ENCODE measurements around the gene RAB22A. TPM values are rescaled to one million over a fixed set of nuclear protein-coding genes. Genes with fewer than 3 reads are reported as not detected.

Gene RAB22A
- total RNA-seq, 4 donors from 2014 or later, result 4.2 to 25.9 (median 20.7) TPM

DNA sequence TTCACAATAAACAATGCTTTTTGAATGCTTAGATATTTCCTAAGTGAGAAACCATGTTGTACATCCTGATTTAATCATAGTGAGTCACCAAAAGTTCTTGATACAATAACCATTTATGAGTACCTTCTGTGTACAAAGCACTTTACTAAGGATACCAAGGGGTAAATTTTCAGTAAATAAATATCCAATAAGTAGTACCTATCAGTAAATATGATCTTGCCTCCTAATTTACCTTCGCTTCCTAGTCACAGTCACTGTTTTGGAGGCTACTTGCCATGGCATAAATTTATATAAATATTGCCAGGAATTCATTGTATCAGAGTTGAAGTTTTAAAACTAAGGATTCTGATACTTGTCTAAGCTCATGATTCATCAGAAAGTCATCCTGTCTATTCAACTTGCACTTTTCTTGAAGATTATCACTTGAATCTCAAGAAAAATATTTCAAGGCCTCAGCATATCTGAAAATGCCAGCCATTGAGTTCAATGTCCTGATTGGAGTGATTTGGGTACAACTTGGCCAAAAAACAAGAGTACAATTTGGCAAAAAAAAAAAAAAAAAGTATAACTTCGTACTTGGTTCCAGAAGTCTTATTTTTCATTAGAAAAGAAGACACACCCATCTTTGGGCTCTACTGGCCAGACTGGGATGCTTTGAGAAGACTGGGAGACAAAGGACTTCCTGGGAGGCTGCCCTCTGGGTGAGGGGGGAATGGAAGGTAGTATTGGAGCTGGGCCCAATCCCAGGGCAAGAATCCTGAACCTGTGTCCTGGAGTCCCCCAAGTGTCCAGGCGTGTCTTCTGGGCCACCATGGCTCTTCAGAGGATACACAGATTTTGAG is 32.8 kb downstream of the RAB22A start:
- Histone ChIP-seq H3K4me3 (no peak overlapping the region), H3K4me1 (no peaks in the 10 kb centered on the region), H3K9me3 (no peaks in the 10 kb centered on the region), H3K36me3 (peaks cover 0 to 16% (median 2%) of the 10 kb centered on the region in 4 donors), H3K27ac (no peak overlapping the region), H3K27me3 (no peaks in the 10 kb centered on the region)
- intact Hi-C loops (cut with DNase I; ENCODE audit: low total_unique reads), result no loop called here
- in situ Hi-C loops (cut with MboI; ENCODE audit: low pct_ligation_motif_present in 1 of 4, low pct_unique_long_range_greater_than_20kb in 1 of 4, low sequenced_read_pairs in 3 of 4), result no loop called here
- 73 to 91% methylated on average over 2 to 3 of the region's 3 CpGs for WGBS, 2 donors (ENCODE audit: low coverage in 1 of 2)
- TF ChIP-seq, protein P1, sequence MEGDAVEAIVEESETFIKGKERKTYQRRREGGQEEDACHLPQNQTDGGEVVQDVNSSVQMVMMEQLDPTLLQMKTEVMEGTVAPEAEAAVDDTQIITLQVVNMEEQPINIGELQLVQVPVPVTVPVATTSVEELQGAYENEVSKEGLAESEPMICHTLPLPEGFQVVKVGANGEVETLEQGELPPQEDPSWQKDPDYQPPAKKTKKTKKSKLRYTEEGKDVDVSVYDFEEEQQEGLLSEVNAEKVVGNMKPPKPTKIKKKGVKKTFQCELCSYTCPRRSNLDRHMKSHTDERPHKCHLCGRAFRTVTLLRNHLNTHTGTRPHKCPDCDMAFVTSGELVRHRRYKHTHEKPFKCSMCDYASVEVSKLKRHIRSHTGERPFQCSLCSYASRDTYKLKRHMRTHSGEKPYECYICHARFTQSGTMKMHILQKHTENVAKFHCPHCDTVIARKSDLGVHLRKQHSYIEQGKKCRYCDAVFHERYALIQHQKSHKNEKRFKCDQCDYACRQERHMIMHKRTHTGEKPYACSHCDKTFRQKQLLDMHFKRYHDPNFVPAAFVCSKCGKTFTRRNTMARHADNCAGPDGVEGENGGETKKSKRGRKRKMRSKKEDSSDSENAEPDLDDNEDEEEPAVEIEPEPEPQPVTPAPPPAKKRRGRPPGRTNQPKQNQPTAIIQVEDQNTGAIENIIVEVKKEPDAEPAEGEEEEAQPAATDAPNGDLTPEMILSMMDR (IDR thresholded peaks at IDR 0.05), result no peak
- no peak for TF ChIP-seq EP300 (IDR thresholded peaks at IDR 0.05; ENCODE audit: low read depth)
- no peak for TF ChIP-seq POLR2A (IDR thresholded peaks at IDR 0.05)
- TF ChIP-seq POLR2AphosphoS5 (IDR thresholded peaks at IDR 0.05), result no peak
- no peak for DNase-seq

DNA sequence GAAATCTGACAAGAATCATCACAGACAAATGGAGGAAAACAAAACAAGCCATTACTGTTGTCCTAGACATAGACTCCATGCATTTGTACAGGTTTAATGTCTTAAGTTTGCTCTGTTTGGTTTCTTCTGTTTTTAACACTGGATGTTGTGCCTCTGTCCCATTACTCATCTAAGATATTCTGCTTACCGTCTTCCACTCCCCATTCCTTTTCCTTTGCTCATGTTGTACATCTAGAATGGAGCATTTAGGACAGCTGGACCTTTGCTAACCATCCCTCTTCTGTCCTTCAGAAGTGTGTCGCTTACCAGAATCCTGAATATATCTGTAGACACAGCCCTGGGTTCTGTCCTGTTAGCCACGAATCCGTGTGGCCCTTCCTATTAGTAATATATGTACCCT is 35.2 kb downstream of the RAB22A start:
- no peak overlapping the region for H3K4me3 ChIP-seq
- no peaks in the 10 kb centered on the region for H3K9me3 ChIP-seq
- no peak for TF ChIP-seq EP300 (IDR thresholded peaks at IDR 0.05; ENCODE audit: low read depth)
- TF ChIP-seq POLR2A (IDR thresholded peaks at IDR 0.05), result no peak
- no peak for TF ChIP-seq POLR2AphosphoS5 (IDR thresholded peaks at IDR 0.05)
- TF ChIP-seq, protein P1 (IDR thresholded peaks at IDR 0.05), result no peak
- 81 to 95% methylated on average over 3 to 4 of the region's 4 CpGs for WGBS, 2 donors (ENCODE audit: low coverage in 1 of 2)
- in situ Hi-C loops (cut with MboI; ENCODE audit: low pct_ligation_motif_present in 1 of 4, low pct_unique_long_range_greater_than_20kb in 1 of 4, low sequenced_read_pairs in 3 of 4), result no loop called here
- H3K36me3 ChIP-seq, result peaks cover 0 to 16% (median 2%) of the 10 kb centered on the region in 4 donors
- intact Hi-C loops (cut with DNase I; ENCODE audit: low total_unique reads), result no loop called here
- no peak for DNase-seq
- H3K4me1 ChIP-seq, result no peaks in the 10 kb centered on the region
- H3K27ac ChIP-seq, result no peak overlapping the region
- H3K27me3 ChIP-seq, result no peaks in the 10 kb centered on the region

DNA sequence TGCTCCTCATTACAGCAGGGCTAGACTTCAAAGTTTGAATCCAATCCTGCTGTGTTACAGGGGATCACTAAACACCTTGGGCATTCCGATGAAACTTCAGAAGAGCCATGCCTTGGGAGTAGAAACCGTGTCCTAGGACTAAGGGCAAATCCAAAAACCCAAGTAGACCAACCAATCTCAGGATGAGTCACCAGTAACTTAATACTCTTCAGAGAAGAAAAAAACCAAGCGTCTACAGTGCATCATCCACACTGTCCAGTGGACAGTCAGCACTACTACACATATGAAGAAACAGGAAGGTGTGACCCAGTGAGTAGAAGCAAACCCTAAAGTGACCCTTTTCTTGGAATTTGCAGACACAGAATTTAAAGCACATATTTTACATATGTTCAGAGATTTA is 40.1 kb downstream of the RAB22A start:
- no peaks in the 10 kb centered on the region for H3K9me3 ChIP-seq
- WGBS, 2 donors (ENCODE audit: low coverage in 1 of 2), result 91 to 100% methylated on average over 1 to 3 of the region's 3 CpGs

DNA sequence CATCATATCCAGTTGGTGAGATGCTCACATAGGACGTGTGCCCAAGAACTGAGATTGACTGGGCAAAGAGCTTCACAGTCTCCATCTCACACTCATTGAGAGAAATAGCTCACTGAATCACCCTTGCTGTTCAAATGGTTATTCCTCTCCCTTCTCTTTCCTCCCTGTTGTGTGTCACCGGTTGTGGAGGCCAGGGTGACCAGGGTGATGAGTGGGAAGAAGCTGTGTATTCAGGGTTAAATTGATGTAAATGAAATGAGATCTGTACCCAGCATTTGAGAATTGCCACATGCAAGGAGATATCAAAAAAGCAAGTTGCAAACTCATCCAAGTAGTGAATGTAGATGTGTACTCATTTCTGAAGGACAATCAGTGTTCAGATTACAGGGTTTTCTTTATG is 43.0 kb downstream of the RAB22A start:
- DNase-seq, result no peak

More for the DNA sequence above, 40.1 kb downstream of the RAB22A start:
- H3K4me3 ChIP-seq, result no peak overlapping the region
- TF ChIP-seq EP300 (IDR thresholded peaks at IDR 0.05; ENCODE audit: low read depth), result no peak
- TF ChIP-seq, protein P1 (IDR thresholded peaks at IDR 0.05), result no peak
- TF ChIP-seq POLR2A (IDR thresholded peaks at IDR 0.05), result no peak
- no peak for TF ChIP-seq POLR2AphosphoS5 (IDR thresholded peaks at IDR 0.05)
- no peak for DNase-seq
- in situ Hi-C loops (cut with MboI; ENCODE audit: low pct_ligation_motif_present in 1 of 4, low pct_unique_long_range_greater_than_20kb in 1 of 4, low sequenced_read_pairs in 3 of 4) (no loop called here), intact Hi-C loops (cut with DNase I; ENCODE audit: low total_unique reads) (no loop called here)
- no peaks in the 10 kb centered on the region for H3K4me1 ChIP-seq
- H3K36me3 ChIP-seq, result peaks cover 0 to 28% (median 4%) of the 10 kb centered on the region in 4 donors
- H3K27ac ChIP-seq, result no peak overlapping the region
- no peaks in the 10 kb centered on the region for H3K27me3 ChIP-seq

More for the DNA sequence above, 43.0 kb downstream of the RAB22A start:
- Histone ChIP-seq H3K4me1 (no peaks in the 10 kb centered on the region), H3K27ac (no peak overlapping the region), H3K9me3 (no peaks in the 10 kb centered on the region), H3K4me3 (no peak overlapping the region), H3K27me3 (no peaks in the 10 kb centered on the region), H3K36me3 (peaks cover 0 to 28% (median 2%) of the 10 kb centered on the region in 4 donors)
- intact Hi-C loops (cut with DNase I; ENCODE audit: low total_unique reads), result no loop called here
- in situ Hi-C loops (cut with MboI; ENCODE audit: low pct_ligation_motif_present in 1 of 4, low pct_unique_long_range_greater_than_20kb in 1 of 4, low sequenced_read_pairs in 3 of 4), result no loop called here
- TF ChIP-seq POLR2A (IDR thresholded peaks at IDR 0.05) (no peak), POLR2AphosphoS5 (IDR thresholded peaks at IDR 0.05) (no peak), EP300 (IDR thresholded peaks at IDR 0.05; ENCODE audit: low read depth) (no peak)
- TF ChIP-seq, protein P1 (IDR thresholded peaks at IDR 0.05), result no peak
- 62 to 73% methylated on average over 2 of the region's 2 CpGs for WGBS, 2 donors (ENCODE audit: low coverage in 1 of 2)
